ENCODE data around the gene ULK4.

DNA sequence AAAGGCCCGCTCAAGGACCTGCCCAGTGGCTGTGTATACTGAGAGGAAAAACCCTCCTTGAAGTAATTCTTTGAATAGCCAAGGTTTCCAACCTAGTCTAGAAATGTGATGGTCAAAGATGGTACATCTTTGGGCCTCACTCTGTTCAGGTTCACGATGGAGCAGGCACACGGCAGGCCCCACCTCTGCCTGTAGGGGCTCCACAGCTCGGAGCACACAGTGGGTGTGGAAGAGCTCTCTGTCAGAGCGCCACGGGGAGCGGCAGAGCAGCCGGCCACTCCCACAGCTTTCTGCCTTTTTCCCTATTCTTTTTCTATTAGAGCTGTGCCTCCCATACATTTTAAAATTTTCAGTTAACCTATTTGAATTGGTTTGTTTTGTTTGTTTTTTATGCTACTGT, 673.1 kb downstream of the ULK4 start:
- TF ChIP-seq RCOR1 (IDR thresholded peaks at IDR 0.05; ENCODE audit: insufficient replicate concordance, low read length) (no peak), RAD21 (IDR thresholded peaks at IDR 0.05; ENCODE audit: low read length) (no peak), POLR2A (IDR thresholded peaks at IDR 0.05; ENCODE audit: low read depth, low read length) (no peak), NFE2L2 (IDR thresholded peaks at IDR 0.05; ENCODE audit: low read depth, low read length) (no peak), SMC3 (IDR thresholded peaks at IDR 0.05; ENCODE audit: low read depth, low read length) (no peak)
- TF ChIP-seq, protein P1, sequence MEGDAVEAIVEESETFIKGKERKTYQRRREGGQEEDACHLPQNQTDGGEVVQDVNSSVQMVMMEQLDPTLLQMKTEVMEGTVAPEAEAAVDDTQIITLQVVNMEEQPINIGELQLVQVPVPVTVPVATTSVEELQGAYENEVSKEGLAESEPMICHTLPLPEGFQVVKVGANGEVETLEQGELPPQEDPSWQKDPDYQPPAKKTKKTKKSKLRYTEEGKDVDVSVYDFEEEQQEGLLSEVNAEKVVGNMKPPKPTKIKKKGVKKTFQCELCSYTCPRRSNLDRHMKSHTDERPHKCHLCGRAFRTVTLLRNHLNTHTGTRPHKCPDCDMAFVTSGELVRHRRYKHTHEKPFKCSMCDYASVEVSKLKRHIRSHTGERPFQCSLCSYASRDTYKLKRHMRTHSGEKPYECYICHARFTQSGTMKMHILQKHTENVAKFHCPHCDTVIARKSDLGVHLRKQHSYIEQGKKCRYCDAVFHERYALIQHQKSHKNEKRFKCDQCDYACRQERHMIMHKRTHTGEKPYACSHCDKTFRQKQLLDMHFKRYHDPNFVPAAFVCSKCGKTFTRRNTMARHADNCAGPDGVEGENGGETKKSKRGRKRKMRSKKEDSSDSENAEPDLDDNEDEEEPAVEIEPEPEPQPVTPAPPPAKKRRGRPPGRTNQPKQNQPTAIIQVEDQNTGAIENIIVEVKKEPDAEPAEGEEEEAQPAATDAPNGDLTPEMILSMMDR (conservative IDR thresholded peaks at IDR 0.05; ENCODE audit: low read depth, low read length): no peak
